ENCODE measurements around the gene NLK.

GRCh38 chr17:28240688-28241340, 198.3 kb downstream of the NLK start:
- no peak for TF ChIP-seq EZH2 (IDR thresholded peaks at IDR 0.05; ENCODE audit: low read length, missing control alignments)
- no peak for TF ChIP-seq CTCF (conservative IDR thresholded peaks at IDR 0.05 in 1 of 2, IDR thresholded peaks at IDR 0.05 in 1 of 2; ENCODE audit: low read depth in 1 of 2, low read length in 2 of 2)

All from fibroblast of lung (primary cell).